ENCODE measurements around the gene ABCA13.

Gene ABCA13

GRCh38 chr7:48381571-48381970 lies 210.3 kb downstream of the ABCA13 start:
- no peak for TF ChIP-seq ZNF274 (IDR thresholded peaks at IDR 0.05; ENCODE audit: low read depth, low read length)

GRCh38 chr7:48384180-48384752 lies 213.0 kb downstream of the ABCA13 start:
- no peak for TF ChIP-seq ZNF274 (IDR thresholded peaks at IDR 0.05; ENCODE audit: low read depth, low read length)
- H3K4me3 ChIP-seq (ENCODE audit: low read length) = no peak overlapping the region

More at GRCh38 chr7:48381571-48381970, 210.3 kb downstream of the ABCA13 start:
- no peak overlapping the region for H3K4me3 ChIP-seq (ENCODE audit: low read length)

GRCh38 chr7:48387932-48388331 lies 216.7 kb downstream of the ABCA13 start:
- no peak overlapping the region for H3K4me3 ChIP-seq (ENCODE audit: low read length)
- no peak for TF ChIP-seq ZNF274 (IDR thresholded peaks at IDR 0.05; ENCODE audit: low read depth, low read length)

- no peak overlapping the region for H3K4me3 ChIP-seq (ENCODE audit: low read length)
- TF ChIP-seq ZNF274 (IDR thresholded peaks at IDR 0.05; ENCODE audit: low read depth, low read length) = no peak
Observed at GRCh38 chr7:48388911-48389310, 217.7 kb downstream of the ABCA13 start.

GRCh38 chr7:48389977-48390376 lies 218.7 kb downstream of the ABCA13 start:
- H3K4me3 ChIP-seq (ENCODE audit: low read length) = no peak overlapping the region
- no peak for TF ChIP-seq ZNF274 (IDR thresholded peaks at IDR 0.05; ENCODE audit: low read depth, low read length)

- no peak for TF ChIP-seq ZNF274 (IDR thresholded peaks at IDR 0.05; ENCODE audit: low read depth, low read length)
- H3K4me3 ChIP-seq (ENCODE audit: low read length) = no peak overlapping the region
Observed at GRCh38 chr7:48390388-48391327, 219.4 kb downstream of the ABCA13 start.

GRCh38 chr7:48398191-48398590 lies 226.9 kb downstream of the ABCA13 start:
- no peak for TF ChIP-seq ZNF274 (IDR thresholded peaks at IDR 0.05; ENCODE audit: low read depth, low read length)
- H3K4me3 ChIP-seq (ENCODE audit: low read length) = no peak overlapping the region

GRCh38 chr7:48402721-48403120 lies 231.5 kb downstream of the ABCA13 start:
- TF ChIP-seq ZNF274 (IDR thresholded peaks at IDR 0.05; ENCODE audit: low read depth, low read length) = no peak
- H3K4me3 ChIP-seq (ENCODE audit: low read length) = no peak overlapping the region

GRCh38 chr7:48408731-48409130 lies 237.5 kb downstream of the ABCA13 start:
- no peak for TF ChIP-seq ZNF274 (IDR thresholded peaks at IDR 0.05; ENCODE audit: low read depth, low read length)
- no peak overlapping the region for H3K4me3 ChIP-seq (ENCODE audit: low read length)

GRCh38 chr7:48411619-48412018 lies 240.4 kb downstream of the ABCA13 start:
- no peak overlapping the region for H3K4me3 ChIP-seq (ENCODE audit: low read length)
- no peak for TF ChIP-seq ZNF274 (IDR thresholded peaks at IDR 0.05; ENCODE audit: low read depth, low read length)

- no peak for TF ChIP-seq ZNF274 (IDR thresholded peaks at IDR 0.05; ENCODE audit: low read depth, low read length)
- no peak overlapping the region for H3K4me3 ChIP-seq (ENCODE audit: low read length)
Observed at GRCh38 chr7:48414011-48414732, 242.9 kb downstream of the ABCA13 start.

- H3K4me3 ChIP-seq (ENCODE audit: low read length) = no peak overlapping the region
- TF ChIP-seq ZNF274 (IDR thresholded peaks at IDR 0.05; ENCODE audit: low read depth, low read length) = no peak
Observed at GRCh38 chr7:48416327-48416908, 245.2 kb downstream of the ABCA13 start.

- H3K4me3 ChIP-seq (ENCODE audit: low read length) = no peak overlapping the region
- TF ChIP-seq ZNF274 (IDR thresholded peaks at IDR 0.05; ENCODE audit: low read depth, low read length) = no peak
Observed at GRCh38 chr7:48419401-48419800, 248.1 kb downstream of the ABCA13 start.

- H3K4me3 ChIP-seq (ENCODE audit: low read length) = no peak overlapping the region
- TF ChIP-seq ZNF274 (IDR thresholded peaks at IDR 0.05; ENCODE audit: low read depth, low read length) = no peak
Observed at GRCh38 chr7:48420206-48420605, 248.9 kb downstream of the ABCA13 start.
